ENCODE results near the gene HNRNPA3.

DNA sequence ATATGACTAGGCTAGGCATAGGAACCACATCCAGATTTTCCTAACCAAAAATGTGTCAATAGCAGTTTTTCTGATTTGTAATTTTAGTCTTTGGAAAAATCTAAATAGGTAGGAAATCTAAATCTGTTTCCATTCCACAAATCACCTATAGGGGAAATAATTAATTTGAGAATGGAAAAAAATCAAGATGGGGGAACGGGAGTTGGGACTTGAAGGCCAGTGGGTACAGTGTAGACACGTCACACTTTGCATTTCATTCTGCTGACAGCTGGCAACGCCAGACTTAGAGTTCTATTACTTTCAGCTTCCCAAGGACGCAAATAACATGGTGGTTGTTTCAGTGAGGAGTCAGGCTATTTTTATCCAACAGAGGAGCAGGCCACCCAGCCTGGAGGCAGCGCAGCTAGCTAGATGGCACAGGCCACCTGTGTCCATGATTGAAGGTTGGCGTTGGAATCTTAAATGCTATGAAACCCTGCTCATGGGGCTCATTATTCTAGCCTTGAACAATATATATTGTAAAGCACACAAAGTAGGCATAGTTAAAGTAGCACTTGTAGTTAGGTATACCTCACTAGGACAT, 23.4 kb downstream of the HNRNPA3 start:
- TF ChIP-seq, protein P1, sequence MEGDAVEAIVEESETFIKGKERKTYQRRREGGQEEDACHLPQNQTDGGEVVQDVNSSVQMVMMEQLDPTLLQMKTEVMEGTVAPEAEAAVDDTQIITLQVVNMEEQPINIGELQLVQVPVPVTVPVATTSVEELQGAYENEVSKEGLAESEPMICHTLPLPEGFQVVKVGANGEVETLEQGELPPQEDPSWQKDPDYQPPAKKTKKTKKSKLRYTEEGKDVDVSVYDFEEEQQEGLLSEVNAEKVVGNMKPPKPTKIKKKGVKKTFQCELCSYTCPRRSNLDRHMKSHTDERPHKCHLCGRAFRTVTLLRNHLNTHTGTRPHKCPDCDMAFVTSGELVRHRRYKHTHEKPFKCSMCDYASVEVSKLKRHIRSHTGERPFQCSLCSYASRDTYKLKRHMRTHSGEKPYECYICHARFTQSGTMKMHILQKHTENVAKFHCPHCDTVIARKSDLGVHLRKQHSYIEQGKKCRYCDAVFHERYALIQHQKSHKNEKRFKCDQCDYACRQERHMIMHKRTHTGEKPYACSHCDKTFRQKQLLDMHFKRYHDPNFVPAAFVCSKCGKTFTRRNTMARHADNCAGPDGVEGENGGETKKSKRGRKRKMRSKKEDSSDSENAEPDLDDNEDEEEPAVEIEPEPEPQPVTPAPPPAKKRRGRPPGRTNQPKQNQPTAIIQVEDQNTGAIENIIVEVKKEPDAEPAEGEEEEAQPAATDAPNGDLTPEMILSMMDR (optimal IDR thresholded peaks at IDR 0.05 in 1 of 3, IDR thresholded peaks at IDR 0.05 in 1 of 3, conservative IDR thresholded peaks at IDR 0.05 in 1 of 3; ENCODE audit: extremely low read depth in 1 of 3, insufficient read depth in 2 of 3, low read length in 3 of 3) = no peak
- TF ChIP-seq EZH2 (IDR thresholded peaks at IDR 0.05; ENCODE audit: low read length) = no peak
